Suprapubic skin (tissue), 4 donors: ENCODE measurements around the gene PPM1A. TPM values are rescaled to one million over a fixed set of nuclear protein-coding genes. Genes with fewer than 3 reads are reported as not detected.

ENCODE experiments used
- DNase-seq, 2 donors: peaks; one replicate each; pipeline ENCODE4 v3.0.0-alpha.2; 2019; ENCODE audit warnings: low spot score in 2 of 2
- H3K27ac ChIP-seq: fragments of 200-600 bp; sonication (generic); one replicate; pipeline ENCODE4 v1.5.1; 2019
- H3K27me3 ChIP-seq: fragments of 200-600 bp; sonication (generic); one replicate; pipeline ENCODE4 v1.5.1; 2019
- H3K36me3 ChIP-seq: fragments of 200-600 bp; sonication (generic); one replicate; pipeline ENCODE4 v1.5.1; 2019
- H3K4me1 ChIP-seq: fragments of 200-600 bp; sonication (generic); one replicate; pipeline ENCODE4 v1.5.1; 2019
- H3K4me3 ChIP-seq: fragments of 200-600 bp; sonication (generic); one replicate; pipeline ENCODE4 v1.5.1; 2019; ENCODE audit warnings: mild to moderate bottlenecking
- H3K9me3 ChIP-seq: fragments of 200-600 bp; sonication (generic); one replicate; pipeline ENCODE4 v1.5.1; 2019
- EP300 ChIP-seq: sonication (generic); formaldehyde crosslinking; IDR thresholded peaks from one replicate; pipeline ENCODE4 v1.6.1; 2017; ENCODE audit warnings: antibody characterized with exemption
- POLR2A ChIP-seq, 2 donors: fragments of 450-650 bp; IDR thresholded peaks; one replicate each; pipeline ENCODE4 v1.6.1; 2017; ENCODE audit warnings: antibody characterized with exemption in 2 of 2, mild to moderate bottlenecking in 2 of 2, moderate library complexity in 2 of 2
- POLR2AphosphoS5 ChIP-seq, 3 donors: sonication (generic); formaldehyde crosslinking; IDR thresholded peaks; one replicate each; pipeline ENCODE4 v1.6.1; 2017; ENCODE audit warnings: antibody characterized with exemption in 3 of 3
- WGBS: methylation state at CpG from one replicate; pipeline ENCODE4 v1.1.5; 2018; 5-methylcytosine and 5-hydroxymethylcytosine counted together
- total RNA-seq, 4 donors: library from RNA; depleted of rRNA; stranded (reverse); fragments of >200 nt; gene quantifications; one replicate each; pipeline ENCODE4 v1.1.0, GENCODE V29; 2016
- TF ChIP-seq, protein P1 (sequence below), 2 donors: fragments of 200-600 bp in 1 of 2; fragments of 450-650 bp in 1 of 2; sonication (generic) in 1 of 2; IDR thresholded peaks; one replicate each; pipeline ENCODE4 v1.5.1; 2016 to 2019; ENCODE audit warnings: antibody characterized with exemption in 2 of 2, mild to moderate bottlenecking in 1 of 2, moderate library complexity in 1 of 2

The PPM1A gene
- total RNA-seq, 4 donors from 2014 or later = 29.7 to 58.4 (median 43.5) TPM

DNA sequence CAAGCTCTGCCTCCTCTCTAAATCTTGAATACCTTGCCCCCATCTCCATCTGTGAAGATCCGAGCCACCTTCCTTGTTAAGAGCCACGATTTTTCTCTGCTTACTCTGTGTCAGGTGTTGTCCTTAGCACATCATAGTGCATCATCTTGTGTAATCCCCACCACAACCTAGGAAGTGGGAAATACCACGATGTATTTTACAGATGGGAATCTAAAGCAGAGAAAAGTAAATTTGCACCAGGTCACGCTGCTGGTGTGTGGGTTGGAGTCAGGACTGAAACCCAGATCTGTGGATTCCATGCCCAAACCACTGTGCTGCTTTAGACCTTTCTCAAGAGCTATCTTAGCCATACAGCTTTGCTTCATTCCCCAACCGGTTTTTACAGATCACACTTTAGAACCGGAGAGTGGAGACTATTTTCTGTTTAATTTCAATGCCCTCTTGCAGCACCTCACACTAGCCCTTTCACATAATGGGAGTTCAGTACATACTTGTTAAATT is 94.6 kb downstream of the PPM1A start:
- no peaks in the 10 kb centered on the region for H3K36me3 ChIP-seq
- no peaks in the 10 kb centered on the region for H3K4me1 ChIP-seq

DNA sequence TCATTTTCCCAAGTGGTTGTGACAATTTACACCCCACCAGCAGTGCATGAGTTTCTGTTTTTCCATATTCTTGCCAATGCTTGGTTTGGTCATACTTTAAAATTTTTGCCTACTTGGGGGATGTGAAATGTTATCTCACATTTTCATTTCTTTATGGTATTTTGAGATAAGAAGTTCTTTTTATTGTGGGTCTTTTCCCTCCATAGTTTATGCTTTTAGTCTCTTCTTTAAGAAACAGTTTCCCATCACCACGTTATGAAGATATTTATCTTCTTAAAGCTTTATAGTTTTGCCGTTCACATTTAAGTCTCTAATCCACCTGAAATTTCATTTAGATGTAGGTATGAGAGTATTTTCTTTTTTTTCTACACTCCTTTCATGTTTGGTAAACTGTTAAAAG is 95.7 kb downstream of the PPM1A start:
- Histone ChIP-seq H3K36me3 (no peaks in the 10 kb centered on the region), H3K4me3 (no peak overlapping the region), H3K27ac (no peak overlapping the region), H3K4me1 (no peaks in the 10 kb centered on the region), H3K9me3 (no peaks in the 10 kb centered on the region), H3K27me3 (no peaks in the 10 kb centered on the region)
- WGBS = 66% methylated on average over 2 of the region's 2 CpGs
- DNase-seq = no peak
- no peak for TF ChIP-seq POLR2AphosphoS5 (IDR thresholded peaks at IDR 0.05)
- TF ChIP-seq, protein P1, sequence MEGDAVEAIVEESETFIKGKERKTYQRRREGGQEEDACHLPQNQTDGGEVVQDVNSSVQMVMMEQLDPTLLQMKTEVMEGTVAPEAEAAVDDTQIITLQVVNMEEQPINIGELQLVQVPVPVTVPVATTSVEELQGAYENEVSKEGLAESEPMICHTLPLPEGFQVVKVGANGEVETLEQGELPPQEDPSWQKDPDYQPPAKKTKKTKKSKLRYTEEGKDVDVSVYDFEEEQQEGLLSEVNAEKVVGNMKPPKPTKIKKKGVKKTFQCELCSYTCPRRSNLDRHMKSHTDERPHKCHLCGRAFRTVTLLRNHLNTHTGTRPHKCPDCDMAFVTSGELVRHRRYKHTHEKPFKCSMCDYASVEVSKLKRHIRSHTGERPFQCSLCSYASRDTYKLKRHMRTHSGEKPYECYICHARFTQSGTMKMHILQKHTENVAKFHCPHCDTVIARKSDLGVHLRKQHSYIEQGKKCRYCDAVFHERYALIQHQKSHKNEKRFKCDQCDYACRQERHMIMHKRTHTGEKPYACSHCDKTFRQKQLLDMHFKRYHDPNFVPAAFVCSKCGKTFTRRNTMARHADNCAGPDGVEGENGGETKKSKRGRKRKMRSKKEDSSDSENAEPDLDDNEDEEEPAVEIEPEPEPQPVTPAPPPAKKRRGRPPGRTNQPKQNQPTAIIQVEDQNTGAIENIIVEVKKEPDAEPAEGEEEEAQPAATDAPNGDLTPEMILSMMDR (IDR thresholded peaks at IDR 0.05) = no peak
- no peak for TF ChIP-seq POLR2A (IDR thresholded peaks at IDR 0.05)
- no peak for TF ChIP-seq EP300

More for the DNA sequence above, 94.6 kb downstream of the PPM1A start:
- no peak overlapping the region for H3K27ac ChIP-seq
- no peaks in the 10 kb centered on the region for H3K27me3 ChIP-seq
- TF ChIP-seq POLR2AphosphoS5 (IDR thresholded peaks at IDR 0.05) (no peak), POLR2A (IDR thresholded peaks at IDR 0.05) (no peak), EP300 (no peak)
- TF ChIP-seq, protein P1 (IDR thresholded peaks at IDR 0.05) = no peak
- H3K9me3 ChIP-seq = no peaks in the 10 kb centered on the region
- 80% methylated on average over 6 of the region's 6 CpGs for WGBS
- DNase-seq = no peak
- no peak overlapping the region for H3K4me3 ChIP-seq

- WGBS = 67% methylated on average over 2 of the region's 2 CpGs
- TF ChIP-seq EP300 = no peak
- no peak for TF ChIP-seq POLR2AphosphoS5 (IDR thresholded peaks at IDR 0.05)
- Histone ChIP-seq H3K4me3 (no peak overlapping the region), H3K4me1 (peaks cover 6% of the 10 kb centered on the region), H3K36me3 (no peaks in the 10 kb centered on the region), H3K27ac (no peak overlapping the region), H3K27me3 (no peaks in the 10 kb centered on the region), H3K9me3 (no peaks in the 10 kb centered on the region)
- DNase-seq = no peak
Observed at GRCh38 chr14:60346706-60347105, 97.7 kb downstream of the PPM1A start.

GRCh38 chr14:60348211-60348610 is 99.2 kb downstream of the PPM1A start:
- H3K9me3 ChIP-seq = no peaks in the 10 kb centered on the region
- peaks cover 6% of the 10 kb centered on the region for H3K4me1 ChIP-seq
- H3K4me3 ChIP-seq = no peak overlapping the region
- no peak overlapping the region for H3K27ac ChIP-seq
- H3K36me3 ChIP-seq = no peaks in the 10 kb centered on the region
- TF ChIP-seq POLR2A (IDR thresholded peaks at IDR 0.05) (no peak), POLR2AphosphoS5 (IDR thresholded peaks at IDR 0.05) (no peak), EP300 (no peak)
- TF ChIP-seq, protein P1 (IDR thresholded peaks at IDR 0.05) = no peak
- H3K27me3 ChIP-seq = no peaks in the 10 kb centered on the region
- WGBS = 61% methylated on average over 4 of the region's 4 CpGs
- DNase-seq = no peak

Other genes starting within 250 kb of the PPM1A start
- 10 to 100 TPM; 26.5 to 56.3 (median 42.5) TPM for gene PCNX4, start 157.3 kb upstream of the PPM1A start, total RNA-seq
- gene DHRS7, start 83.8 kb upstream of the PPM1A start, total RNA-seq = 10 to 100 TPM; 33.7 to 91.7 (median 39.8) TPM
- not detected for gene C14orf39, start 236.8 kb downstream of the PPM1A start, total RNA-seq